Raji (cell line): Measurements from ENCODE around the gene WFIKKN1.
A peak's percentile ranks its signal among the peaks of the same experiment; 100 is the strongest.

Experiments used
- POLR2A ChIP-seq: IDR thresholded peaks from 2 replicates; pipeline ENCODE4 v1.6.1; 2011; ENCODE audit warnings: low read depth, low read length, control low read depth; ENCODE audit not compliant: insufficient read depth

The WFIKKN1 gene

DNA sequence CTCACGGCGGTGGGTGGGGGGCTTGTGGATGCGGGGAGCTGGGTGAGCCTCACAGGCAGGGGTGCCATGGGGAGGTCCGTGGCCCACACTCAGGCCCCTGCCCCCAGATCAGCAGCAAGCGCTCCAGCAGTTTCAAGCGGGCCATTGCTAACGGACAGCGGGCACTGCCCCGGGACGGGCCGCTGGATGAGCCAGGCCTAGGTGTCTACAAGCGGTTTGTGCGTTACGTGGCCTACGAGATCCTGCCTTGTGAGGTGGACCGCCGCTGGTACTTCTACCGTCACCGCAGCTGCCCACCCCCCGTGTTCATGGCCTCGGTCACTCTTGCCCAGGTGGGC, 45.7 kb downstream of the WFIKKN1 start:
- no peak for TF ChIP-seq POLR2A

DNA sequence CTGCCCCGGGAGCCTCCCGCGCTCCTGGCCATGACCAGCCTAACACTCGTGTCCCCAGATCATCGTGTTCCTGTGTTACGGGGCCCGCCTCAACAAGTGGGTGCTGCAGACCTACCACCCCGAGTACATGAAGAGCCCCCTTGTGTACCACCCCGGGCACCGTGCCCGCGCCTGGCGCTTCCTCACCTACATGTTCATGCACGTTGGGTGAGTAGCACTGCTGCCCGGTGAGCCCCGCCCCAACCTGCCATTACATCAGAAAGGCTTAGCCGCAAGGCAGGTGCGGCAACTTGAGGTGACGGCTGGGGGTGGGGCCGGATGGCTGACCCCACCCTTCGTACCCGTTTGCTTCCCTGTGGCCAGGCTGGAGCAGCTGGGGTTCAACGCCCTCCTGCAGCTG, 46.1 kb downstream of the WFIKKN1 start:
- no peak for TF ChIP-seq POLR2A

DNA sequence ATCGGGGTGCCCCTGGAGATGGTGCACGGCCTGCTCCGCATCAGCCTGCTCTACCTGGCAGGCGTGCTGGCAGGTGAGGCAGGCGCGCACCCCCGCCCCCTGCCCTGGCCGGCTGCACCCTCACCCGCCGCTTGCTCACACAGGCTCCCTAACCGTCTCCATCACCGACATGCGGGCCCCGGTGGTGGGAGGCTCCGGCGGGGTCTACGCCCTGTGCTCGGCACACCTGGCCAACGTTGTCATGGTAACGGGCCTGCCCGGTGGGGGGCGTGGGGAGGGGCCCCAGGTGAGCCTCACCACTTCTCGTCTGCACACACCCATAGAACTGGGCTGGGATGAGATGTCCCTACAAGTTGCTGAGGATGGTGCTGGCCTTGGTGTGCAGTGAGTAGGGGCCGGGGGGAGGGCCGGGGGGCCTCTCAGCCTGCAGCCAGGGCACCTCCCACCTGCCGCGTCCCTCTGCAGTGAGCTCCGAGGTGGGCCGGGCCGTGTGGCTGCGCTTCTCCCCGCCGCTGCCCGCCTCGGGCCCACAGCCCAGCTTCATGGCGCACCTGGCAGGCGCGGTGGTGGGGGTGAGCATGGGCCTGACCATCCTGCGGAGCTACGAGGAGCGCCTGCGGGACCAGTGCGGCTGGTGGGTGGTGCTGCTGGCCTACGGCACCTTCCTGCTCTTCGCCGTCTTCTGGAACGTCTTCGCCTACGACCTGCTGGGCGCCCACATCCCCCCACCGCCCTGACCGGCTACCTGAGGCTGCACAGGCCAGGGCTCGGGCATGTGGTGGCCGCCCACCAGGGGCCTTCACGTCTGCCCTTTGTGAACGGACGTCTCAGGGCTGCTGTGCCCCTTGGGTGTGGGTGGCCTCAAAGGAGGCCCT, 46.8 kb downstream of the WFIKKN1 start:
- TF ChIP-seq POLR2A, result no peak

DNA sequence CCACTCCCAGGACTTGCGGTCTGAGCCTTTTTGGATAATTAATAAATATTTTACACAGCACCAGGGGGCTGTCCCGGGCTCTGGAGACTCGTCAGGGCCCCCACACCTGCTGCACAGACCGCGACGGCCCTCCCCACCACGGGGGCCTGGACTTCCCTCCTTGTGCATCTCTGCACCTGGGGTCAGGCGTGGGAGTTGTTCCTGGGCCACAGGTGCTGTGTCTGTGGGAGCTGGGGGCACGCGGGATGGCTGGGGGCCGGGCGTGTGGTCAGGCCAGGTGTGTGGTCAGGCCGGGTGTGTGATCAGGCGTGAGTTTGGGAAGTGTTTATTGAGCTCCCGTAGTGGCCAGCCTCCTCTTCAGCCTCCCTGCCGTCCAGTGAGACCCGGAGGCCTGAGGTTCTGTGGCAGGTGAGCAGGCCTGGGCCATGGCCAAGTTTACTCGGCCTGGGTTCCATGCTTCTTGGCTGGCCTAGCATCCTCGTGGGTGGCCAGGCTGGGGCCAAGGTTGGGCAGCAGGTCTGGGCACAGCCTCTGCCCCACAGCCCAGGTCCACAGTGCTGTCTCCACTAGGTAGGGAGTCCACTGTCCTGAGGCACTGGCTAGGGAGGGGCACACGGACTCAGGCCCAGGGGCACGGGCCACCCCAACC, 47.5 kb downstream of the WFIKKN1 start:
- TF ChIP-seq POLR2A, result no peak

DNA sequence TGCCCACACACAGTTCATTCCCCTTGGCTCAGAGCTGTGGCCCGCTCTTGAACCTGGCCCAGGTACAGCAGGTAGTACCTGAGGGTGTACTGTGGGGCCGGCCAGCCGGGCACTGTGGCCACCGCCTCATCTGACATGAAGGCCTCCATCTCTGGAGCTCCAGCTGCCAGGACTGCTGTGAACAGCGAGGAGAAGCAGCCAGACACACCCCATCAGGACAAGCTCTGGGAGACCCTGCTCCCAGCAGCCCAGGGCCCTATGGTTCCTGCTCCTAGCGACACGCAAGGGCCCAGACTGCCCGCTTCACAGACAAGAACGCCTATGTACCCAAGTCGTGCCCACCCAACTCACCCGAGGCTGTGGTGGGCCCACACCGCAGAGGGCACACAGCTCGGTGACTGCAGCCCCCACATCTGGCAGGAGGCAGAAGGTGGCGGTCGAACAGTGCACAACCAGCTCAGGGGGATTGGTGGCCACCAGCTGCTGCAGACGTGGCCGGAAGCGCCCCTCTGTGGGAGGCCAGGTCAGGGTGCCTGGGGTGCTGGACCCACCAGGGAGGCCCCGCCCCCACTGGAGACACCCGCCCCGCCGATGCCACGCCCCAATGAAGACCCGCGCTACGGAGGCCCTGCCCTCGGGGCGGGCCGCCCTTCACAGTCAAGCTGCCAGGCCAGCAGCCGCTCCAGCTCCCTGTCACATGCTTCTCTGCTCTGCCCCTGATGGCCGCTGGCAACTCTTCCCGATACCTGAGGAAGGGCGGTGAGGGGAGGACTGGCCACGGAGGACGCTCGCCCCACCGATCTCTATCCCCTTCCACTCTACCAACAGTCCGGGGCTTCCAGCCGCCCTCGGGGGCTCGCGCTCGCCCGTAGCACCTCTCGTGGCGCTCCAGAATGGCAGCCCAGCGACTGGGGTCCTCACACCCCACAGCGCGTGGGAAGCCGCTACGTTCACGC, 48.4 kb downstream of the WFIKKN1 start:
- TF ChIP-seq POLR2A, result no peak

DNA sequence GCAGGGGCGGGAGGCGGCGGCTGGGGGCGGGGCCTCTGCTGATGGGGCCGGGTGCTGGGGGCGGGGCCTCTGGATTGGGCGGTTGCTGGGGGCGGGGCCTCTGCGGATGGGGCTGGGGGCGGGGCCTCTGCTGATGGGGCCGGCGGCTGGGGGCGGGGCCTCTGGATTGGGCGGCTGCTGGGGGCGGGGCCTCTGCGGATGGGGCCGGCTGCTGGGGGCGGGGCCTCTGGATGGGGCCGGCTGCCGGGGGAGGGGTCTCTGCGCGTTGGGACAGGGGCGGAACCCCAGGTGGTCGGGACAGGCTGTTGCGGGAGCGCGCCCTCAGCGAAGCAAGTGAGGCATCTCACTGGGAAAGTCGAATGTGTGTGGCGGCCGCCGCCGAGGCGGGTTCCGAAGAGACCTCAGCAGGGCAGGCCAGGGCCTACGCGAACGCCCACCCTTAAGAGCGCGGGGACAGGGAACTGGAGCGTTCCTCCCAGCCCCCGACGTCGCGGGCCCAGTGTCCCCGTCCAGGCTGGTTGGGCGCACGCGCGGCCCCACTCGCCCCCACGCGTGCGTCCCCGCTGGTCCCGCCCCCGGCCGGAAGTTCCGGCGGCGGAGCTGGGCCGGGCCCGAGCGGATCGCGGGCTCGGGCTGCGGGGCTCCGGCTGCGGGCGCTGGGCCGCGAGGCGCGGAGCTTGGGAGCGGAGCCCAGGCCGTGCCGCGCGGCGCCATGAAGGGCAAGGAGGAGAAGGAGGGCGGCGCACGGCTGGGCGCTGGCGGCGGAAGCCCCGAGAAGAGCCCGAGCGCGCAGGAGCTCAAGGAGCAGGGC, 49.2 kb downstream of the WFIKKN1 start, which contains the start of gene STUB1:
STUB1 (plus strand) TSS at position 597 of the 811 bp plus-strand sequence; CDS start at position 713, 116 bp downstream.
- peak; percentile 84 for TF ChIP-seq POLR2A

DNA sequence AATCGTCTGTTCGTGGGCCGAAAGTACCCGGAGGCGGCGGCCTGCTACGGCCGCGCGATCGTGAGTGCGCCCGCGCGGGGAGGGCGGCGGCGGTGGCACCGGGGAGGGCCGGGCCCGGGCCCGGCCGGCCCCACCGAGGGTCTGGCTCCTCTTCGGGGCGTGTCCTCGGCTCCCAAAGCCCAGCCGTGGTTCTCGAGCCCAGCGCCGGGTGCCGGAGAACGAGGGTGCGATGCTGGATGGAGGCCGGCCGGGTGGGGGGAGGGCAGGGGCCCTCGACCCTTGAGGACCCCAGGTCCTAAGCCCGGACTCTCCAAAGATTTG, 49.8 kb downstream of the WFIKKN1 start:
- no peak for TF ChIP-seq POLR2A

DNA sequence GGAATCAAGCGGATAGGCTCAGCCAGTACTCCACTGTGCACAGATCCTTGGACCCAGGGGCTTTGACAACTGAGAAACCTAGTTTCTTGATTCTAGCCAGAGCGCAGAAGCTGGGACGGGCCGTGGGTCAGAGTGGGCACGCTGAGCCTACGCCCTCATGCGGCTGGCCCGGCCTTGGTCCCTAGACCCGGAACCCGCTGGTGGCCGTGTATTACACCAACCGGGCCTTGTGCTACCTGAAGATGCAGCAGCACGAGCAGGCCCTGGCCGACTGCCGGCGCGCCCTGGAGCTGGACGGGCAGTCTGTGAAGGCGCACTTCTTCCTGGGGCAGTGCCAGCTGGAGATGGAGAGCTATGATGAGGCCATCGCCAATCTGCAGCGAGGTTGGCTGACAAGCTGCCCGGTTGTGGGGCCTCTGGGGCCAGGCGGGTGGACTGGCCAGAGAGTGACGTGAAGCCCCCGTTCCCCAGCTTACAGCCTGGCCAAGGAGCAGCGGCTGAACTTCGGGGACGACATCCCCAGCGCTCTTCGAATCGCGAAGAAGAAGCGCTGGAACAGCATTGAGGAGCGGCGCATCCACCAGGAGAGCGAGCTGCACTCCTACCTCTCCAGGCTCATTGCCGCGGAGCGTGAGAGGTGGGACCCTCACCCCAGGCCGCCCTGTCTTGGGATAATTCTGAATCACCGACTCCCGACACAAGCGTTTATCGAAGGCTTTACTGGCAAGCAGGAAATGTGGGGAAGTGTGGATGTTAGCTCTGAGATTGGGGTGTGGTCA, 50.4 kb downstream of the WFIKKN1 start:
- TF ChIP-seq POLR2A, result no peak

DNA sequence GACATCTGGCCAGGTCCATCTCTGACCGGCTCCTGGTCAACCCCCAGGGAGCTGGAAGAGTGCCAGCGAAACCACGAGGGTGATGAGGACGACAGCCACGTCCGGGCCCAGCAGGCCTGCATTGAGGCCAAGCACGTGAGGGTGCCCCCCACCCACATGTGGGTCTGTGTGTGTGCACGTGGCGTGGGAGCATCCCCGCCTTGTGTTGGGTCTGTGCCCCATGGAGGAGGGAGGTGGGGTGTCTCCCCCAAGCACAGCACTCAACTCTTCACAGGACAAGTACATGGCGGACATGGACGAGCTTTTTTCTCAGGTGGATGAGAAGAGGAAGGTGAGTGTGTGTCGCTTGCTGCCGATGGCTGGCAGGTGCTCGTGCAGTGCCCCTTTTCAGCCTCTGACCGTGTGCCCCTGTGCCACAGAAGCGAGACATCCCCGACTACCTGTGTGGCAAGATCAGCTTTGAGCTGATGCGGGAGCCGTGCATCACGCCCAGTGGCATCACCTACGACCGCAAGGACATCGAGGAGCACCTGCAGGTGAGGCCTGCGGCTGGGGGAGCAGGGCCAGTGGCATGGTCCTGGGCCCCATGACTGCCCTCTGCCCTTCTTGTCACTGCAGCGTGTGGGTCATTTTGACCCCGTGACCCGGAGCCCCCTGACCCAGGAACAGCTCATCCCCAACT, 51.1 kb downstream of the WFIKKN1 start:
- TF ChIP-seq POLR2A, result 0 out of 2 replicates have a peak, but pooled peaks have one; percentile 41

DNA sequence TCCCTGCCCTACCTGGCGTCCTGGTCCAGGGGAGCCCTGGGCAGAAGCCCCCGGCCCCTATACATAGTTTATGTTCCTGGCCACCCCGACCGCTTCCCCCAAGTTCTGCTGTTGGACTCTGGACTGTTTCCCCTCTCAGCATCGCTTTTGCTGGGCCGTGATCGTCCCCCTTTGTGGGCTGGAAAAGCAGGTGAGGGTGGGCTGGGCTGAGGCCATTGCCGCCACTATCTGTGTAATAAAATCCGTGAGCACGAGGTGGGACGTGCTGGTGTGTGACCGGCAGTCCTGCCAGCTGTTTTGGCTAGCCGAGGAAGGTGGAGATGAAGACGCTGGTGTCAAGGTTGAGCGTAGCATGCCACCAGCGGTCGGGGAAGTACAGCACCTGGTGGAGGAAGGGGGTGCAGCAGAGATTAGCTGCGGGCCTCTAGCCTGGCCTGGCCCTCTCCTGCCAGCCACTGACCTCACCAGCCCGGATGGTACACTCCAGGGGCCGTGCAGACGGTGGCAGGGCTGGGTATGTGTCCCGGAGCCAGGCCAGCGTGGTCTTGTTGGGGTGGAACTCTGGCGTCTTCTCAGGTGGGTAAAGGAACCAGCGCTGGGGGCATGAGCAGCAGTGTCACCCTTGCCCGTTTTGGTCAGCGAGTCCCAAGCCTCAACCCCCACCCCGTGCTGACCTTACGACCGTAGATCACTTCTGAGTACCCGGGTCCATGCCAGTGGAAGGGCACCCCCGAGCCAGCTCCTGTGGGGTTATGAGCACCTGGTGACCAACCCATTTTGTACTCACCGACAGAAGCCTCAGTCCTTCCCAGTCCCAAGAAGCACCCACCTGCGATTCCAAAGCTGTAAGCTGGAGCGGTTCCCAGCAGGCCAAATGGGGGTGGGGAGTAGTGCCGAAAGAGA, 52.0 kb downstream of the WFIKKN1 start:
- peak; percentile 45 for TF ChIP-seq POLR2A

DNA sequence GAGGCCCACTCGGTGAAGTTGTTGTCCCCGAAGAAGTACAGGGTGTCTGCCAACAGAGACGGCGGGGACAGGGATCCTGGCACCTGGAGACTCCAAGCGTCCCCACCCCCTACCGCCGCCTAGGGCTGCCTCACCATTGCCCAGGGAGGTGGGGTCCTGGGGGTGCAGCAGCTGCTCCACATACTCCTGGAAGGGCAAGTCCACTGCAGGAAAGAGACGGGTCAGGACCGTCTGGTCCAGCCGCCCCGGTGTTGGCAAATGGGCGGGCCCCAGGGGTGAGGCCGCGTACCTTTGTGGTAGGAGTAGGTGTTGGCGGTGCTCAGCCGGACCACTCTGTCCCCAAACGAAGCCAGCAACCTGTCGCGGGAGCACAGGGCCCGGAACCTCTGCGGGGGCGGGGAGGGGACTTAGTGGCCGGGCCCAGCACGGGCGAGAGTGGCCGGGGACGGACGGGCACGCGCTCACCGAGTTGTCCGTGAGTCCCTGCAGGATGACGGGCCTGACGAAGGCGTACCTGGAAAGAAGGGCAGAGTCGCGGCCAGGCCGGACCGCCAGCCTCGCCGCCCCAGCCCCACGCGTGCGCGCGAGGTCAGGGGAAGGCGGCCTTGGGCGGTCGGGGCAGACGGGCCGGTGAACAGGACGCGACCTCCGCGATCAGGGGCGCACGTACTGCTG, 52.7 kb downstream of the WFIKKN1 start:
- no peak for TF ChIP-seq POLR2A
